Natural killer cell (primary cell): ENCODE results near the gene HLA-DMA. TPM values are rescaled to one million over a fixed set of nuclear protein-coding genes. Genes with fewer than 3 reads are reported as not detected.
A peak's percentile ranks its signal among the peaks of the same experiment; 100 is the strongest.

Source experiments
- ATAC-seq, 3 donors: fragments of 150-1000 bp in 2 of 3; fragments of 200-7000 bp in 1 of 3; cut with Tn5 transposase; 1 replicate in 1 of 3; 2 replicates in 2 of 3; pipeline ENCODE4 v1.10.0; 2021; ENCODE audit warnings: mild to moderate bottlenecking in 2 of 3, moderate library complexity in 2 of 3
- DNase-seq, 2 donors: peaks; one replicate each; pipeline versions ENCODE4 v3.0.0 to v3.0.0-alpha.2; 2013 to 2021; ENCODE audit warnings: mixed read lengths in 1 of 2
- H3K27ac ChIP-seq: one replicate; pipeline ENCODE4 v1.5.1; 2013; ENCODE audit warnings: mild to moderate bottlenecking, low read length
- H3K27me3 ChIP-seq: one replicate; pipeline ENCODE4 v1.6.1; 2013; ENCODE audit warnings: low read length; ENCODE audit not compliant: control insufficient read depth, insufficient read depth
- H3K36me3 ChIP-seq: one replicate; pipeline ENCODE4 v1.6.1; 2013; ENCODE audit warnings: low read length; ENCODE audit not compliant: control insufficient read depth, insufficient read depth
- H3K4me1 ChIP-seq: one replicate; pipeline ENCODE4 v1.6.1; 2013; ENCODE audit warnings: low read length; ENCODE audit not compliant: control insufficient read depth, insufficient read depth
- H3K4me3 ChIP-seq: one replicate; pipeline ENCODE4 v1.5.1; 2013; ENCODE audit warnings: low read length
- H3K9me3 ChIP-seq: one replicate; pipeline ENCODE4 v1.6.1; 2013; ENCODE audit warnings: low read length; ENCODE audit not compliant: control insufficient read depth, insufficient read depth
- H3K27ac Mint-ChIP-seq, 2 donors: one replicate each; pipeline ENCODE4 v1.8.0; 2022; ENCODE audit warnings: mild to moderate bottlenecking in 2 of 2, mixed read lengths in 2 of 2, moderate library complexity in 1 of 2
- H3K27me3 Mint-ChIP-seq, 2 donors: one replicate each; pipeline ENCODE4 v1.8.0; 2022; ENCODE audit warnings: low read depth in 2 of 2, mixed read lengths in 2 of 2
- H3K36me3 Mint-ChIP-seq: one replicate; pipeline ENCODE4 v1.8.0; 2022; ENCODE audit warnings: mixed read lengths
- H3K4me1 Mint-ChIP-seq, 2 donors: one replicate each; pipeline ENCODE4 v1.8.0; 2022; ENCODE audit warnings: mixed read lengths in 2 of 2
- H3K4me3 Mint-ChIP-seq: one replicate; pipeline ENCODE4 v1.8.0; 2022; ENCODE audit warnings: mild to moderate bottlenecking, moderate library complexity, mixed read lengths
- H3K9me3 Mint-ChIP-seq, 2 donors: one replicate each; pipeline ENCODE4 v1.8.0; 2022; ENCODE audit warnings: mixed read lengths in 2 of 2
- CTCF ChIP-seq: fragments of 200-600 bp; IDR thresholded peaks from one replicate; pipeline ENCODE4 v1.8.0; 2022; ENCODE audit warnings: antibody characterized with exemption
- WGBS: methylation state at CpG from one replicate; pipeline ENCODE4 v1.1.7; 2013; ENCODE audit warnings: missing lambda C conversion rate; ENCODE audit not compliant: insufficient coverage; 5-methylcytosine and 5-hydroxymethylcytosine counted together
- intact Hi-C: fragments of 100-400 bp; cut with micrococcal nuclease; formaldehyde crosslinking; loops from one replicate; pipeline ENCODE4 v1.14.2; 2022
- total RNA-seq, 4 donors: library from RNA; stranded (reverse); fragments of 120-200 nt in 1 of 4; gene quantifications; one replicate each; pipeline versions ENCODE4 v1.2.3 to v1.2.4, GENCODE V29; 2013 to 2022

HLA-DMA gene
- total RNA-seq, 3 donors from 2014 or later (not counting 1 experiment from before 2014, with no cell fraction given) = 39.2 to 57.5 (median 48.1) TPM

- ATAC-seq (no peak), DNase-seq (no peak)
- no peaks in the 10 kb centered on the region for H3K36me3 Mint-ChIP-seq
- Histone ChIP-seq H3K27me3 (no peaks in the 10 kb centered on the region), H3K9me3 (no peaks in the 10 kb centered on the region), H3K27ac (peak overlapping the region; percentile 28), H3K4me3 (no peak overlapping the region), H3K36me3 (peaks cover 35% of the 10 kb centered on the region), H3K4me1 (peaks cover 43% of the 10 kb centered on the region)
- WGBS = 82% methylated on average over 8 of the region's 8 CpGs
- intact Hi-C loops = no loop called here
- H3K27me3 Mint-ChIP-seq = no peaks in the 10 kb centered on the region
- peak overlapping the region; percentile 0 for H3K4me3 Mint-ChIP-seq
- no peaks in the 10 kb centered on the region for H3K9me3 Mint-ChIP-seq
- no peak overlapping the region for H3K27ac Mint-ChIP-seq
- H3K4me1 Mint-ChIP-seq = peaks cover 24 to 25% of the 10 kb centered on the region in 2 donors
- no peak for TF ChIP-seq CTCF
Measured at GRCh38 chr6:32937230-32937633, 15.7 kb downstream of the HLA-DMA start.

DNA sequence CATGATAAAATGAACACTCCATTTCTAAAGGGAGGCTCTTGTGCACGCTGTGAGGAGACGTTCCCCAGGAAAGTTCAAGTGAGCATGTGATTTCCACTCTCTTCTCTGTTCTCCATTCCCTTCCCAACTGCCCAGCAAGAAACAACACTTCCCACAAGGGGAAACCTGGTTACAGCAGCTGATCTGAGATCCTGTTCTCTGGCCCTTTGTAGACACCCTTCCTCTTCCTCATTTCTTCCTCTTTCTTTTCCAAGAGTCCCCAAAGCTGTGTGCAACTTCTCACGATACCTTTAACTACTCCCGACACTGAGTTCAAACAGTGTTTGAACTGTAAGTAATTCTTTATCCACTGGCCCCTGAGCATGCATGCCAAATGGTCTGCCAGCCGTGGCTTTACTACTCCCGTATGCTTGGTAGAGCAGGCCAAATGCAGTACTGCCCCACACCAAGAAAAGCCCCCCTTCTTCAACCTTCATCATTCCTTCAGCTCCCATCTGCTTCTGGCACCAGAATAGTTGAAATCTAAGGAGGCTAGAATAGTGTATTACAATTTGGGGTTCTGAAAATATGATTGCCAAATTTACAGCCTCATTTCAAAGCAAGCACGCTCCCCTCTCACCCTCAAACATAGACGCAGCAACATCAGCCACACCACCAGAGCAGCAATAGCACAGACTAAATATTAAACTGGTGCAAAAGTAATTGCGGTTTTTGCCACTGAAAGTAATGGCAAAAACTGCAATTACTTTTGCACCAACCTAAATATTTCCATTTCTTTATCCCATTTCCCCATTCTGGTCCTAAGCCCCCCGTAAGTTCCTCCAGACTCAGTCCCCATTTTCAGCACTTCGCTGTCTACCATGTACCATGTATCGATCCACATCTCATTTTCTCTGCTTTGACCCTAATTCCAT lies 16.4 kb downstream of the HLA-DMA start:
- peaks cover 36% of the 10 kb centered on the region for H3K4me1 ChIP-seq
- Mint-ChIP-seq H3K27ac (peak overlapping the region in 1 of 2 donors; percentile 29), H3K4me3 (no peak overlapping the region), H3K9me3 (no peaks in the 10 kb centered on the region), H3K4me1 (peaks cover 17% of the 10 kb centered on the region in 2 donors), H3K27me3 (no peaks in the 10 kb centered on the region), H3K36me3 (no peaks in the 10 kb centered on the region)
- no peak overlapping the region for H3K4me3 ChIP-seq
- no peaks in the 10 kb centered on the region for H3K27me3 ChIP-seq
- peak overlapping the region; percentile 28 for H3K27ac ChIP-seq
- 88% methylated on average over 12 of the region's 12 CpGs for WGBS
- no peaks in the 10 kb centered on the region for H3K9me3 ChIP-seq
- no peak for DNase-seq
- intact Hi-C loops = no loop called here
- ATAC-seq = no peak
- H3K36me3 ChIP-seq = peaks cover 35% of the 10 kb centered on the region
- TF ChIP-seq CTCF = no peak

DNA sequence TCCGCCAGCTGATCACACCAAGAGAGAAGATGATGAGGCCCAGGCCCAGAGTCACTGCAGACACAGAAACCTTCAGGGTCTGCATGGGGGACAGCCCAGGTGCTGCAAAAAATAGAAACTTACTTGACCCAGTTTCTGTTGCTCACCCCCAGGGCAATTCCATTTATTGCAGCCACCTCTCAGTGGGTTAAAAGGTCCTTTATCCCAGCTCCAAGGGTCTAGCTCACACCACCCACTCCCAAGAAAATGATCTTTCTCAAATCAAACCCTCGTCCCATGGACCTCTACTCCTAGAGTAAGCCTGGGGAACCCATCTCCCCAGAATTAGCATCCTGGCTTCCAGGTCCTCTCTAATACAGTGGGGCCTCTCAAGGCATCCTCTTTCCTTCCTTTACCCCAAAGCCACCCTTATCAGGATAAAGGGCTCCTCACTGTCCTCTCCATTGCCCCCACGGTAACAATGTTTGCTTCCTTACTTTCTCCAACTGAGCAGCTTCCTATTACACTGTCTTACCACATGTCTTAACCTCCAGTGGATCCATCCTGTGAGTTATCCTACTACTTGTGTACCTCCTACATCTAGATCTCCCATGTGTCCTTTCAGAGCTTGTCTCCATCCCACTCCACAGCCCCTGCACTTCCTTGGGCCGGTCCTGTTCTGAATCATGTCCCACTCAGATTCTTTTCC lies 17.2 kb downstream of the HLA-DMA start:
- Histone ChIP-seq H3K4me1 (peaks cover 29% of the 10 kb centered on the region), H3K27ac (no peak overlapping the region), H3K9me3 (no peaks in the 10 kb centered on the region), H3K36me3 (peaks cover 35% of the 10 kb centered on the region), H3K27me3 (no peaks in the 10 kb centered on the region), H3K4me3 (no peak overlapping the region)
- ATAC-seq = no peak
- intact Hi-C loops = no loop called here
- whole genome bisulfite sequencing = 89% methylated on average over 4 of the region's 4 CpGs
- Mint-ChIP-seq H3K4me3 (no peak overlapping the region), H3K36me3 (no peaks in the 10 kb centered on the region), H3K27me3 (no peaks in the 10 kb centered on the region), H3K4me1 (peaks cover 9% of the 10 kb centered on the region in 2 donors), H3K27ac (peak overlapping the region in 1 of 2 donors; percentile 29), H3K9me3 (no peaks in the 10 kb centered on the region)
- no peak for TF ChIP-seq CTCF
- DNase-seq = no peak
